Stimulated activated naive CD4-positive, alpha-beta T cell (primary cell): ENCODE measurements around the gene PRKAR1B.
A peak's percentile ranks its signal among the peaks of the same experiment; 100 is the strongest.
"Not testable (repeated sequence)": the region's sequence is repeated elsewhere in the genome, so short reads cannot be mapped to it uniquely, and the experiment has no call there.

Experiments
- DNase-seq, 6 experiments: peaks; one replicate each; lab custom pipeline; 2025; lab: John Stamatoyannopoulos, UW

The PRKAR1B gene

GRCh38 chr7:621572-622285 is 105.4 kb downstream of the PRKAR1B start:
- DNase-seq = no peak

DNA sequence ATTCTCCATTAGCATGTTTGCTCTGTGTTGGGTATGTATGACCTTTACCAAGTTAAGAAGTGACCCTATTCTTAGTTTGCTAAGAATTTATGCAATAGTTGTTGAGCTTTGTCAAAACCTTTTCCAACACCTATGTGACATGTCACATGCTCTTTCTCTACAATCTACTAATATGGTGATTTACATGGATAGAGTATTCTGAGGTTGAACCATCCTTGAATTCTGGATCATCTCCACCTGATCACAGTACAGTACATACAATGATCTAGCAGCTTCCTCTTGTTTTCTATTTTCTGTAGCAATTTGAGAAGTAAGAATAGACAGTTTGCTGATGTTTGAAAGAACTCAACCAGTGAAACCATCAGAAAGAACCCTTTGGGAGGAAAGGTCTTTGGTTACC is 106.2 kb downstream of the PRKAR1B start:
- peak in 1 of 6 experiments; percentile 13 for DNase-seq

DNA sequence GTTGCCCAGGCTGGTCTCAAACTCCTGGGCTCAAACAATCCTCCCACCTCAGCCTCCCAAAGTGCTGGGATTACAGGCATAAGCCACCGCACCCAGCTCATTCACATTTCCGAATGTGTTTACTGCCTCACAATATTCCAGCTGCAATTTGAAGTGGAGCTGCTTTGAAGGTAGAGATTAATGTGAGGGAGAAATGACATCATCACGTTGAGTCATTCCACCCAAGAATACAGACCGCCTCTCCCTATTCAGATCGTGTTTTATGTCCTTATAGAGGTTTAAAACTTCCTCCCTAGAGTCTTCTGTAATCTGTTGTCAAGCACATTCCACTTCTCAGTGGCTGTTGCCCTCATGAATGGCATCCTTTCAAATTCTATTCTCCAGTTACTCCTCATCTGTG is 107.0 kb downstream of the PRKAR1B start:
- no peak for DNase-seq

DNA sequence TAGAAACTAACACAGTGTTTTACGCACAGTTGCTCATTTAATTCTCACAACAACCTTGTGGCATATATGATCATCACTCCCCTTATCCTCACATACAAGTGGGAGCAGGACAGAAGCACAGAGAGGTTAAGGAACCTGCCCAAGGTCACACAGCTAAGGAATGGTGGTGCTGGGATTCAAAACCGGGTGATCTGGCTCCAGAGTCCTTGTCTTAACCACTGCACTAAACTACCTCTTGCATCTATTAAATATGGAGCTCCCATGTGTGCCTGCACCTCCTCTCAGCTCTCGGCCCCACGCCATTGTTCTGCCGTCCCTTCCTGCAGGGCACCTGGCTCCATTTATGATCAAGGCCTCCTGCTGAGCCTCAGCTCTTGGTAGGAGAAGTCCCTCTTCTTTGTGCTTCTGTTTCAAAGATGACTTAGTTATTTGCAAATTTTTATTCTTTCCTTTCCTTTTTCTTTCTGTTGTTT is 107.7 kb downstream of the PRKAR1B start:
- no peak for DNase-seq

DNA sequence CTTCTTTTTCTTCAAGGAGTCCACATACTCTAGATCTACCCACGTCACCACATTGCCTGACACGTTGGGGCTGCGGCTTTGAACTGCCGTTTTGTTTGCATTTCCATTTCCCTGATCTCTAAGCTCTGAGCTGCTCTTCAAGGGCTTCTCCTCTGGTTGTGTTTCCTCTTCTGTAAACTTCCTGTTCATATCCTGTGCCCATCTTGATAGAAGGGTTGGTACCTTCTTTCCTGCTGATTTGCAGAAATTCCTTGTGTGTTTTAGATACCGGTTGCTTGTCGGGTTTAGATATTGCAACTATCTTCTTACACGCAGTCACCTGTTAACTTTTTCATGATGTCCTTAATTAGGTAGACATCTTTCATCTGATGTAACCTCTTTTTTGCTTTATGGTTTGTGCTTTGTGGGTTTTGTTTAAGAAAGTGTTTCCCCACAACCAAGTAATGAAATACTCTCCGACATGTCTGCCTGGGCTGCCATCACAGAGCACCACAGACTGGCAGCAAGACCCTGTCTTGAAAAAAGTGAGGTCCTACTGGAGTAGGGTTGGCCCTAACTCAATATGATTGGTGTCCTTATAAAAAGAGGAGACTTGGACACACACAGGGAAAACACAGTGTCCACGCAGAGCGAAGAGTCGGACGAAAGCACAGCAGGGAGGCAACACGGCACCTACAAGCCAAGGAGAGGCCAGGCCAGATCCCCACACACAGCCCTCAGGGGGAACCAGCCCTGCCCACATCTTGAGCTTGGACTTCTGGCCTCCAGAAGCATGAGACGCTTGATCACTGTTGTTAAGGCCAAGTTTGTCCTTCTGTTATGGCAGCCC is 108.3 kb downstream of the PRKAR1B start:
- peak; percentile 55 to 94 (median 80) for DNase-seq

DNA sequence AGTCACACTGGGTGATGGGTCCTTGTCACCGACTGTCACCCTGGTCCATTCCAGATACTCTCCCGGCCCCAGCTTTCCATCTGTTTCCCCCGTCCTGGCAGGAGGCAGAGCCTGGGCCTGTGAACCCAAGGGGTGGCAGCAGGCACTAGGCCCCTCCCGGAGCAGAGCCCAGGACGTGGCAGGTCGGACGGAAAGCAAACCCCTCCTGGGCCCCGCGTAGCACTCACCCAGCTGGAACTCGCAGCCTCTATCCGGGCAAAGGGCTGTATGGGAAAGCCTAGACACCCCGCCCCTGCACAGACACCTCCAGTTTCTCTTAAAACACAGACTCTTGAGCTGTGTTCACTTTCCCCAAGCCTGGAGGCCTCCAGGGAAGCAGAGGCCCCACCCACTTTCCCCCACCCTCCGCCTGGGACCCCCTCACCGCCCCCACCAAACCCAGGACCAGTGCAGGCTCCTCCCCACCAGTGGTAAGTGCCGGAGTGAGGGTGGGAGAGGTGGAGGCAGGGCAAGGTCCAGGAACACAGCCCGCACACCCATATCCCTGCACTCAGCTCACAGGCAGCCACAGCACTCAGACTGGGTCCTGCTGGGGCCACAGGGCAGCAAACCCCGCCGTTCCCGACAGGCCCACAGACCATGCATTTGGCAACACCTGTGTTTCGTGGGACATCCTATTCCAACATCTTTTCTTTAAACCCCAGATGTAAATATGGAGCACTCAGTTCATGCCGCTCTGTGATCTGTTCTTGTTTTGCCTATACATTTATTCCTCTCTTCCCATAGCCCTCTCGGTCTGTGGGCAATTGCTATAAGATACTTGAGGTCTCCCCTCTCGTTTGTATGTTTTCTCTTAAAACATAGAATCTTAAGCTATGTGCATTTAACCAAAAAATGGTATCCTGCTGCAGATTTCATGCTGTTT is 109.2 kb downstream of the PRKAR1B start:
- peak in 3 of 6 experiments; percentile 32 to 54 (median 33) for DNase-seq

DNA sequence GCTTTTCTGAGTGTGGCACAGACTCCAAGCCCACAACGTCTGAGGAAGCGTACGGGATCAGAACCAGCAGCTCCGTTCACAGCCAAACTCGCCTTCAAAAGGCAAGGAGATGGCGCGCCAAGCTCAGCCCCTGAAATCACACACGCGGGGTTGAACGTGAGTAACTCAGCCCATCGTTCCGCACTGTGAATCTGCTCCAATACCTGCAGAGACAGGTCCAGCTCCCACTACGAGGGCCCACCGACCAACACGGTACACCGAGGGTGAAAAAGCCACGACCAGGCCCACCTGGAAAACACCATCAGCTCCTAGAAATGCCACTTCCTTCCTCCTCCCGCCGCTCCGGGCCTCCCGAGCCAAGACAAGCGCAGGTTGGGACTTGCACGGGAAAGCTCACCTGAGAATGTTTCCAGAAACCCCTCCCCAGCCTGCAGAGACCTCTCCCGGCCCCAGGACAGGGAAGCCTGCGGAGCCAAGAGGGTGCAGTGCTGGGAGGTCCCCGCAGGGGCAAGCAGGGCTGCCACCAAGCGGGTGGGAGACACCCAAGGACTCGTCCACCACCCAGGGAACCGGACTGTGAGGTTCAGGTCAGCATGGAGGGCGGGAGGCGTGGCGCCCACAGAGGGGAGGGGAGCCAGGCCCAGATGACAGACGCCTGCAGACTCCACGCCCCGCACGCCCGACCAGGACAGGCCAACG is 113.5 kb downstream of the PRKAR1B start:
- no peak for DNase-seq

DNA sequence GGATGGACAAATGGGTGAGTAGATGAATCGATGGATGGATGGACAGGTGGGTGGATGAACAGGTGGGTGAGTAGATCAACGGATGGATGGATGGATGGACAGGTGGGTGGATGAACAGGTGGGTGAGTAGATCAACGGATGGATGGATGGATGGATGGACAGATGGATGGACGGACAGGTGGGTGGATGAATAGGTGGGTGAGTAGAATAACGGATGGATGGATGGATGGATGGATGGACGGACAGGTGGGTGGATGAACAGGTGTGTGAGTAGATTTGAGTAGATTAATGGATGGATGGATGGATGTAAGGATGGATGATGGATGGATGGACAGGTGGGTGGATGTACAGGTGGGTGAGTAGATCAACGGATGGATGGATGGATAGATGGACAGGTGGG is 115.2 kb downstream of the PRKAR1B start:
- not testable (repeated sequence) for DNase-seq

- DNase-seq = no peak
Measured at GRCh38 chr7:611281-611810, 115.7 kb downstream of the PRKAR1B start.

- peak in 2 of 6 experiments; percentile 10 to 44 for DNase-seq
Measured at GRCh38 chr7:610531-611280, 116.4 kb downstream of the PRKAR1B start.

DNA sequence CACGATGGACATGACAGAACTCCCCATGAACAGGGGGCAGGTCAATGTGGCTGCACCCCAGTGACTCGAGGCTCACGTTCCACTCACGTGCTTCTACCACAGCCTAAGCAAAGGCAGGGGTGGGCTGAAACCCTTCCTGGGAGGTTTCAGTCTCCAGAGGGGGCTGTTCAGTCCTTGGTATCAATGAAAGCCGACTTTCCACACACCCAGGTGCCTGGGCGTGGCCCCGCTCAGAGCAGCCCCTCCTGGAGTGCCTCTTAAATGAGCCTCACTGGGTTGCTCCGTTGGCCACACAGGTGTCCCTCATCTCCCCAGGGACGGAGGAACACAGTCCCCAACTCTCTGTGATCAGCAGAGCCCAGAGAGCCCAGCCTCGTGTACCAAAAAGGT is 116.9 kb downstream of the PRKAR1B start:
- no peak for DNase-seq

DNA sequence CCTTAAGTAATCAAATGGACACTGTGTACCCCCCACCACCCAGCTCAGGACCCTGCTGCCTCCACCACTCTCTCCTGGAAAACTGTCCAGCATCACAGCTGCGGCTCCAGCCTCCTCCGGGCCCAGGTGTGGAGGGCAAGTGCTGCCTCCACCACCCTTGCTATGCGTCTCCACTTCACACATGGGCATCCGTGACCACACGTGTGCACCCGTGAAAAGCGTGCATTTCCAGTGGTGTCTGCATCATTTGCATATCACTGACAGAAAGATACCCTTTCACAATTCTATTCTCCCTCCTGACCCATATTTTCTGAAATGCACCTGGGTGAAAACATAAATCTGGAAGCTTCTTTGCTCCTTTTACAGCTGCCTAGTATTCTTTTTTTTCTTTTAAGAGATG is 117.7 kb downstream of the PRKAR1B start:
- DNase-seq = no peak

- DNase-seq = no peak
Measured at GRCh38 chr7:608954-609353, 118.1 kb downstream of the PRKAR1B start.

- DNase-seq = no peak
Measured at GRCh38 chr7:608361-608760, 118.7 kb downstream of the PRKAR1B start.

- DNase-seq = no peak
Measured at GRCh38 chr7:607938-608337, 119.1 kb downstream of the PRKAR1B start.

- DNase-seq = no peak
Measured at GRCh38 chr7:605661-606450, 121.2 kb downstream of the PRKAR1B start.

GRCh38 chr7:604884-605531 is 122.1 kb downstream of the PRKAR1B start:
- no peak for DNase-seq

GRCh38 chr7:604001-604883 is 122.8 kb downstream of the PRKAR1B start:
- peak; percentile 76 to 88 (median 79) for DNase-seq
